Measurements from ENCODE around the gene FBXO27.

The FBXO27 gene

DNA sequence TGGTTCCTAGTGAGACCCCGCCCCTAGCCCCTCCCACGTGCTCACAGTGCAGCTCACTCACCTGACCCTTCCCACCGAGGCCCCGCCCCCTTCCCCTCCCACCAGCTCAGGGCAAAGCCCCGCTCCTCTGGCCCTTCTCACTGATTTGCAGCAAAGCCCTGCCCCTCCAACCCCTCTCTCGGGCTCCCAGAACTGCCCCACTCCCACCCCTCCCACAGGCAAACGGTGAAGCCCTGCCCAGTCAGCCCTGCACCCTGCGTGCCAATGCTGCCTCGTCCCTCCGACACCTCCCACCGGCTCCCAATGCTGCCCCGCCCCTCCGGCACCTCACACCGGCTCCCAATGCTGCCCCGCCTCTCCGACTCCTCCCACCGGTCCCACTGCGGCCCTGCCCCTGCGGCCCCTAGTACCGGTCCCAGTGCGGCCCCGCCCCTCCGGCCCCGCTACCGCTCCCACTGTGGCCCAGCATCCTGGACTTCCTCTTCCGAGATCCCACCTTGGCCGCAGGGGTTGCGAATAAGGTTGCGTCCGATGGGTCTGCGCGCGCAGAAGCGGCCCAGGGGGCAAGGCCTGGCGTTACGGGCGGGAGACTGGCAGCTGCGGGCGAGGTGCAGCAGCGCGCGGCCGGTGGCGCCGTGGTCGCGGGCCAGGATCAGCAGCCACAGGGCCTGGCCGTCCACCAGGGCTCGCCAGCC is 834 bp downstream of the FBXO27 start:
- H3K4me3 ChIP-seq (ENCODE audit: severe bottlenecking) = peak overlapping the region; percentile 51
- TF ChIP-seq, protein P1, sequence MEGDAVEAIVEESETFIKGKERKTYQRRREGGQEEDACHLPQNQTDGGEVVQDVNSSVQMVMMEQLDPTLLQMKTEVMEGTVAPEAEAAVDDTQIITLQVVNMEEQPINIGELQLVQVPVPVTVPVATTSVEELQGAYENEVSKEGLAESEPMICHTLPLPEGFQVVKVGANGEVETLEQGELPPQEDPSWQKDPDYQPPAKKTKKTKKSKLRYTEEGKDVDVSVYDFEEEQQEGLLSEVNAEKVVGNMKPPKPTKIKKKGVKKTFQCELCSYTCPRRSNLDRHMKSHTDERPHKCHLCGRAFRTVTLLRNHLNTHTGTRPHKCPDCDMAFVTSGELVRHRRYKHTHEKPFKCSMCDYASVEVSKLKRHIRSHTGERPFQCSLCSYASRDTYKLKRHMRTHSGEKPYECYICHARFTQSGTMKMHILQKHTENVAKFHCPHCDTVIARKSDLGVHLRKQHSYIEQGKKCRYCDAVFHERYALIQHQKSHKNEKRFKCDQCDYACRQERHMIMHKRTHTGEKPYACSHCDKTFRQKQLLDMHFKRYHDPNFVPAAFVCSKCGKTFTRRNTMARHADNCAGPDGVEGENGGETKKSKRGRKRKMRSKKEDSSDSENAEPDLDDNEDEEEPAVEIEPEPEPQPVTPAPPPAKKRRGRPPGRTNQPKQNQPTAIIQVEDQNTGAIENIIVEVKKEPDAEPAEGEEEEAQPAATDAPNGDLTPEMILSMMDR (IDR thresholded peaks at IDR 0.05; ENCODE audit: poor library complexity, severe bottlenecking) = no peak
- H3K9me3 ChIP-seq (ENCODE audit: severe bottlenecking) = no peaks in the 10 kb centered on the region
- peaks cover 6% of the 10 kb centered on the region; the same call in 1 of the 2 replicates for H3K36me3 ChIP-seq (ENCODE audit: low read depth)
- H3K27me3 ChIP-seq (ENCODE audit: insufficient read depth, poor library complexity, severe bottlenecking) = no peaks in the 10 kb centered on the region
- DNase-seq (ENCODE audit: low spot score) (peak; percentile 99), ATAC-seq (ENCODE audit: low read depth) (peak; percentile 85)
- peaks cover 18% of the 10 kb centered on the region for H3K4me1 ChIP-seq (ENCODE audit: insufficient read depth, poor library complexity, severe bottlenecking)
- peak overlapping the region; percentile 73 for H3K27ac ChIP-seq (ENCODE audit: poor library complexity, severe bottlenecking)

DNA sequence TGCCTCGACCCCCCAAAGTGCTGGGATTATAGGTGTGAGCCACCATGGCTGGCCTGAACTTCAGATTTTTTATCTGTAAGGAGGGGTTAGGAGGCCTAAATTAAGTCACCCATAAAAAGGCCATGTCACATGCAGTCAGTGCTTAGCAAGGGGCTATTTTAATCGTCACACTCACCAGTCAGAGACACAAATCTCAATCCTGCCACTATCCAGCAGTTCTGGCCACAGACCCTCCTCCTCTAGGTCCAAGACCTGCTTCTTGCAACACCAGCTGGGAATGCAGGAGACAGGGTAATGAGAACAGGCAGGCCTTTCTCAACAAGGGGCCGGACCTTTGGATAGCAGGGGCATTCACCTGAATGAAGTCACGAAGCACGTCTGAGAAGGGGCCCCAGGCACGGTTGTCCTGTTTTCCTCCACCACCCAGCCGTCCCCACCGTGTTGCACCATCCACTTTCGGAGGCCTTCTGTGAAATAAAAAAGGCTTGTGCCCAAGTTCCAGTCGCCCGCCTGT is 1.4 kb downstream of the FBXO27 start:
- H3K4me3 ChIP-seq (ENCODE audit: severe bottlenecking) = peak overlapping the region; percentile 51
- H3K36me3 ChIP-seq (ENCODE audit: low read depth) = peaks cover 6% of the 10 kb centered on the region; the same call in 1 of the 2 replicates
- TF ChIP-seq, protein P1 (IDR thresholded peaks at IDR 0.05; ENCODE audit: poor library complexity, severe bottlenecking) = no peak
- no peaks in the 10 kb centered on the region for H3K9me3 ChIP-seq (ENCODE audit: severe bottlenecking)
- no peaks in the 10 kb centered on the region for H3K27me3 ChIP-seq (ENCODE audit: insufficient read depth, poor library complexity, severe bottlenecking)
- H3K4me1 ChIP-seq (ENCODE audit: insufficient read depth, poor library complexity, severe bottlenecking) = peaks cover 18% of the 10 kb centered on the region
- ATAC-seq (ENCODE audit: low read depth) = peak; percentile 2
- DNase-seq (ENCODE audit: low spot score) = no peak
- H3K27ac ChIP-seq (ENCODE audit: poor library complexity, severe bottlenecking) = peak overlapping the region; percentile 73

DNA sequence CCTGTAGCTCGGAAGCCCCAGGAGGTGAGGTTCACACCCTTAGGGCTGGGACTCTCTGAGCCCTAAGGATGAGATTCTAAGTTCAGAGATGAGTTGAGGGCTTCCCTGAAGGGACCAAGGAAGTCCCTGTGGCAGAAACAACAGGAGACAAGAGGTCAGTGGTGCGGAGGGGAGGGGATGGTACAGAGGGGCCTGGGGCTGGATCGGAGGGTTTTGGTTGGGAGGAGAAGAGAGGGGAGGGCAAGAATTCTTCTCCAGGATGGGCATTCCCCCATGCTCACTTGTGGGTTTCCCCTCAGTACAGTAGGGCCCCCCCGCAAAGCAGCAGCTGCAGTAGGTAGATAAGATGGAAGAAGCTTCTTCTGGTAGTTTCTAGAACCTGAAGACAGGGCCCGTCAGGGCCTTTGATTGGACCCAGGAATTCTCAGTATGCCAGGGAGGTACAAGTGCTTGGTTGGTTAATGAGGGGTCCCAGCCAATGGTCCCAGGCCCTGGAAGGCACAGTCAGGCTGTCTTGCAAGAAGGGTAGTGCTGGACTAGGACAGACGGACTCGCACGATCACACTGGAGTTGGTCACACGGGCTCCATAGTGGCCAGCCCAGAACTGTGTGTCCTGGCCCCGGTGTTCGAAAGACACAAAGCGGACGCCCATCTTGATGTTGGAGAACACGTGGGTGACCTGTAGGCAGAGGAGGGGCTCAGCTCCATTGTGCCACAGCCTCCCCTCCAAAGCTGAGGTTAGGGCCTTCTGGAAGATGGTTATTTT is 7.3 kb downstream of the FBXO27 start:
- no peak overlapping the region for H3K27ac ChIP-seq (ENCODE audit: poor library complexity, severe bottlenecking)
- peaks cover 6% of the 10 kb centered on the region; the same call in 1 of the 2 replicates for H3K36me3 ChIP-seq (ENCODE audit: low read depth)
- ATAC-seq (ENCODE audit: low read depth) = no peak
- no peaks in the 10 kb centered on the region for H3K27me3 ChIP-seq (ENCODE audit: insufficient read depth, poor library complexity, severe bottlenecking)
- TF ChIP-seq, protein P1 (IDR thresholded peaks at IDR 0.05; ENCODE audit: poor library complexity, severe bottlenecking) = no peak
- no peaks in the 10 kb centered on the region for H3K9me3 ChIP-seq (ENCODE audit: severe bottlenecking)
- DNase-seq (ENCODE audit: low spot score) = no peak
- no peaks in the 10 kb centered on the region for H3K4me1 ChIP-seq (ENCODE audit: insufficient read depth, poor library complexity, severe bottlenecking)
- no peak overlapping the region for H3K4me3 ChIP-seq (ENCODE audit: severe bottlenecking)

DNA sequence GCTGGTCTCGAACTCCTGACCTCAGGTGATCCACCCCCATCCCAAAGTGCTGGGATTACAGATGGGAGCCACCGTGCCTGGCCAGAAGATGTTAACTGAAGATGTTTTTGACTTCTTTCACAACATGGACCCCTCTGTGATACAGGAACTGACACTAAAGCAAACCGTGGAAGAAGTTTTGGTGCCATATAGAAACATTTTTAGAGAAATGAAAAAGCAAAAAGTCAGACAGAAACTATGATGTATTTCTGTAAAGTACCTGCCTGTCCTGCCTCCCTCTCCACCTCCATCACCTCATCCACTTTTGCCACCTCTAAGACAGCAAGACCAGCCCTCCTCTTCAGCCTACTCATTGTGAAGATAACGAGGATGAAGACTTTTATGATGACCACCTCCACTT is 11.3 kb downstream of the FBXO27 start:
- H3K4me3 ChIP-seq (ENCODE audit: severe bottlenecking) = no peak overlapping the region
- H3K27ac ChIP-seq (ENCODE audit: poor library complexity, severe bottlenecking) = no peak overlapping the region
- no peaks in the 10 kb centered on the region for H3K36me3 ChIP-seq (ENCODE audit: low read depth)
- no peak for ATAC-seq (ENCODE audit: low read depth)
- no peak for DNase-seq (ENCODE audit: low spot score)
- no peaks in the 10 kb centered on the region for H3K9me3 ChIP-seq (ENCODE audit: severe bottlenecking)
- TF ChIP-seq, protein P1 (IDR thresholded peaks at IDR 0.05; ENCODE audit: poor library complexity, severe bottlenecking) = no peak
- H3K4me1 ChIP-seq (ENCODE audit: insufficient read depth, poor library complexity, severe bottlenecking) = no peaks in the 10 kb centered on the region
- no peaks in the 10 kb centered on the region for H3K27me3 ChIP-seq (ENCODE audit: insufficient read depth, poor library complexity, severe bottlenecking)
